Small intestine (tissue), 7 donors: Measurements from ENCODE around the gene KCTD17. TPM values are rescaled to one million over a fixed set of nuclear protein-coding genes. Genes with fewer than 3 reads are reported as not detected.

Experiments used
- DNase-seq, 2 donors: peaks; one replicate each; pipeline versions ENCODE4 v3.0.0 to v3.0.0-alpha.2; 2013
- FAIRE-seq: peaks from 2 replicates; lab custom pipeline; 2012; peaks lifted over from hg19 to GRCh38; lab: Jason Lieb, UNC
- H3K27ac ChIP-seq, 3 donors: one replicate each; pipeline ENCODE4 v1.5.1; 2013; ENCODE audit warnings: low read length in 2 of 3, mild to moderate bottlenecking in 2 of 3, control low read depth in 1 of 3, inconsistent platforms in 1 of 3, low read depth in 1 of 3, moderate library complexity in 1 of 3
- H3K27me3 ChIP-seq, 3 donors: one replicate each; pipeline ENCODE4 v1.6.1; 2013; ENCODE audit warnings: low read length in 3 of 3, inconsistent platforms in 1 of 3; ENCODE audit not compliant: control insufficient read depth in 3 of 3, insufficient read depth in 3 of 3
- H3K36me3 ChIP-seq, 3 donors: one replicate each; pipeline ENCODE4 v1.6.1; 2013; ENCODE audit warnings: low read length in 3 of 3, inconsistent platforms in 1 of 3, low read depth in 1 of 3, mild to moderate bottlenecking in 1 of 3, moderate library complexity in 1 of 3; ENCODE audit not compliant: control insufficient read depth in 3 of 3, insufficient read depth in 2 of 3
- H3K4me1 ChIP-seq, 3 donors: one replicate each; pipeline ENCODE4 v1.6.1; 2013; ENCODE audit warnings: low read length in 2 of 3, inconsistent platforms in 1 of 3, low read depth in 1 of 3, mild to moderate bottlenecking in 1 of 3, moderate library complexity in 1 of 3; ENCODE audit not compliant: control insufficient read depth in 3 of 3, insufficient read depth in 2 of 3
- H3K4me3 ChIP-seq, 3 donors: one replicate each; pipeline ENCODE4 v1.5.1; 2013; ENCODE audit warnings: low read length in 3 of 3, control low read depth in 1 of 3, inconsistent platforms in 1 of 3, low read depth in 1 of 3, mild to moderate bottlenecking in 1 of 3, moderate library complexity in 1 of 3
- H3K9me3 ChIP-seq, 2 donors: one replicate each; pipeline ENCODE4 v1.6.1; 2013; ENCODE audit warnings: low read depth in 1 of 2, low read length in 1 of 2; ENCODE audit not compliant: control insufficient read depth in 2 of 2, insufficient read depth in 1 of 2
- WGBS, 3 donors: extraction: QIAGEN DNeasy Blood & Tissue Kit; methylation state at CpG; one replicate each; pipeline ENCODE4 v1.1.7; 2013; 5-methylcytosine and 5-hydroxymethylcytosine counted together
- polyA plus RNA-seq, 4 donors: library from polyadenylated mRNA; stranded (reverse) in 3 of 4; unstranded in 1 of 4; fragments of 200-250 nt in 3 of 4; fragments of 120-200 nt in 1 of 4; gene quantifications; one replicate each; pipeline versions ENCODE4 v1.2.1 to v1.2.3, GENCODE V29; 2013
- donor health status: healthy with polysubstance abuse.
- donor health status: control.
- donor health status: control.
- donor health status: Bipolar disorder and iron deficiency.
- donor health status: healthy.

KCTD17 gene
- polyA plus RNA-seq, 4 donors = 3.6 to 18.8 (median 10.3) TPM

GRCh38 chr22:37043209-37043827 lies 8.2 kb upstream of the KCTD17 start:
- WGBS, 3 donors = 39 to 65% (median 40%) methylated on average over 7 of the region's 7 CpGs

GRCh38 chr22:37043828-37044538 lies 7.6 kb upstream of the KCTD17 start:
- FAIRE-seq (no peak), DNase-seq (peak; percentile 94 to 95)
- Histone ChIP-seq H3K4me3 (no peak overlapping the region), H3K27ac (peak overlapping the region; percentile 87 to 93 (median 87)), H3K4me1 (peaks cover 0 to 49% (median 5%) of the 10 kb centered on the region in 3 donors), H3K36me3 (no peaks in the 10 kb centered on the region), H3K9me3 (no peaks in the 10 kb centered on the region), H3K27me3 (no peaks in the 10 kb centered on the region)
- WGBS, 3 donors = 10 to 35% (median 18%) methylated on average over 17 of the region's 17 CpGs

More at GRCh38 chr22:37043209-37043827, 8.2 kb upstream of the KCTD17 start:
- DNase-seq (no peak), FAIRE-seq (no peak)
- peaks cover 0 to 49% (median 5%) of the 10 kb centered on the region in 3 donors for H3K4me1 ChIP-seq
- H3K27me3 ChIP-seq = no peaks in the 10 kb centered on the region
- peak overlapping the region; percentile 87 to 93 (median 87) for H3K27ac ChIP-seq
- H3K4me3 ChIP-seq = no peak overlapping the region
- H3K36me3 ChIP-seq = no peaks in the 10 kb centered on the region
- H3K9me3 ChIP-seq = no peaks in the 10 kb centered on the region

DNA sequence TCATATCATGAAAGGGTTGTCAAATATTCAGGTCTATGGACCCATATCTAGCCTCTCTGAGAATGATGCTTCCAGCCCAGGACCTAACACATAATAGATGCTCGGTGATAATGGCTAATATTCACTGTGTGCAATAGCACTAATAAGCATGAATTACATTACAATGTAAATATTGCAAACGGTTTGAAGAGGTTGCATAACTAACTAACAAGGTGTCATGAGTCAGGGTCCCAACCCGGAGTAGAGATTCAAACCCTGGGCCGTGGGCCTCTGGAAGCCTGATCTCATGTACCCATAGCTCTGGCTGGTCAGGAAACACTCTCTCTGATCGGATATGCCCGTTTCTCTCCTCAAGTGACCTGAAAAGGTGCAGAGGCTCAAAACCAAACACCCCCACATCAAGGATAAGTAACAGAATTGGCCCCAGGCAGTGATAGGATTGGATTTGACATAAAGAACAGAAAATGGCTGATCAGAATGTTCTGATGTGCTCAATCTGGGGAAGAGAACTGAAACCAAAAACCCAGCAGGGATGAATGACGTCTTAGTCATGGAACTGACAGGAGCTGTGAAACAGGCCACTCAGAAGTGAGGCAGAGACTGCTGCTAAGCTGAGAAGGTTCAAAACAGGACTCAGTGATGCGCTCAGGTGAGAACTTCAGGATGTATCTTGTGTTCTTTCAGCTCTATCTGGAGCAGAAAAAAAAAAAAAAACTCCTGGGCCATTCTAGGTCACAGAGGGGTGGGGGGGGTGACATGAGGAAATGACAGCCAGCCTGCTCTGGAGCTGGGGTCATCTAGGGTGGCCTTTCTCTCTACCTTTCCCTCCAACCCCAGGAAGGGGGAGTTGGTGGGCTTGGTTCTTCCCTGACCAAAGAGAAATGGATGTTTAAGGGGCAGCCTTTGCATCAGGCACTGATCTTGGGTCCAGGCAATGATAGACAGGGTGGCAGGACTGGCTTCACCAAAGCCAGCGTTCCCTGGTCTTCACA lies 6.6 kb upstream of the KCTD17 start:
- H3K4me3 ChIP-seq = no peak overlapping the region
- H3K27ac ChIP-seq = peak overlapping the region in 2 of 3 donors; percentile 87 to 93
- no peaks in the 10 kb centered on the region for H3K36me3 ChIP-seq
- DNase-seq = no peak
- H3K9me3 ChIP-seq = no peaks in the 10 kb centered on the region
- H3K4me1 ChIP-seq = peaks cover 0 to 49% (median 5%) of the 10 kb centered on the region in 3 donors
- FAIRE-seq = no peak
- WGBS, 3 donors = 37 to 62% (median 52%) methylated on average over 9 of the region's 9 CpGs
- H3K27me3 ChIP-seq = no peaks in the 10 kb centered on the region

DNA sequence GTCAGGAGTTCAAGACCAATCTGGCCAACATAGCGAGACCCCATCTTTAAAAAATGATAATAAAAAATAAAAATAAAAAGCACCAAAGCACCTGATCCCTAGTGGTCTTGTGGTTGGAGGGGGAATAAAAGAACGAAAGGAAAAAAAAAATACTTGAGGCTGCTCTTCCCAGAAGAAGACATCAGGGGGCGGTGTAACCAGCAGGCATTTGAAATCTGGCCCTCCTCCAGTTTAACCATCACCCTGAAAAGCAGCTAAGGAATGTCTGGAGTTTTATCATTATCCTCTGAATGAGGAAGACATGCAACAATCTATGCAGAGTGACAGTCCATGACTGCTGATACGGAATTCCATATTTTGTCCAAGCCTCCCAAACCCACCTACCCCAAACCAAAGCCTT lies 5.6 kb upstream of the KCTD17 start:
- no peaks in the 10 kb centered on the region for H3K36me3 ChIP-seq
- peaks cover 0 to 43% (median 5%) of the 10 kb centered on the region in 3 donors for H3K4me1 ChIP-seq
- no peaks in the 10 kb centered on the region for H3K9me3 ChIP-seq
- no peak overlapping the region for H3K27ac ChIP-seq
- FAIRE-seq (no peak), DNase-seq (no peak)
- no peak overlapping the region for H3K4me3 ChIP-seq
- H3K27me3 ChIP-seq = no peaks in the 10 kb centered on the region
- 33 to 39% (median 36%) methylated on average over 4 of the region's 4 CpGs for WGBS, 3 donors

GRCh38 chr22:37046589-37046988 lies 5.0 kb upstream of the KCTD17 start:
- Histone ChIP-seq H3K9me3 (no peaks in the 10 kb centered on the region), H3K4me1 (peaks cover 0 to 40% (median 5%) of the 10 kb centered on the region in 3 donors), H3K36me3 (no peaks in the 10 kb centered on the region), H3K4me3 (no peak overlapping the region), H3K27me3 (no peaks in the 10 kb centered on the region), H3K27ac (no peak overlapping the region)
- FAIRE-seq = no peak
- 89 to 90% (median 89%) methylated on average over 6 of the region's 6 CpGs for WGBS, 3 donors
- DNase-seq = no peak

DNA sequence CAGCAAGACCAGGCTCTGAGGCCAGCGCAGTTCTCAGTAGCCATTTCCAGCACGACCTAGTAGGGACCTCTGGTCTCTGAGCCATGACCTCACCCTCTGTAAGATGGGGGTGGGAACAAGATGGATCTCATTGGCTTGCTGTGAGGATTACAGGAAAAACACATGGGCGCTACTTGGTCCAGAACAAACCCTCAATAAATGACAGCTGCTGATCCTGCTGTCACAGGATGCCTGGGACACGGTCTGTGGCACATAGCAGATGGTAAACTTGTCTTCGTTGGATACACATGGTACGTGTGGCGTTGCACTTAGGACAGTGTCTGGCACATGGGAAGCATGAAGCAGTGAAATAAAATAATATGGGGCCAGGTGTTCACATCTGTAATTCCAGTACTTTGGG lies 4.5 kb upstream of the KCTD17 start:
- WGBS, 3 donors = 83 to 85% (median 85%) methylated on average over 7 of the region's 7 CpGs

DNA sequence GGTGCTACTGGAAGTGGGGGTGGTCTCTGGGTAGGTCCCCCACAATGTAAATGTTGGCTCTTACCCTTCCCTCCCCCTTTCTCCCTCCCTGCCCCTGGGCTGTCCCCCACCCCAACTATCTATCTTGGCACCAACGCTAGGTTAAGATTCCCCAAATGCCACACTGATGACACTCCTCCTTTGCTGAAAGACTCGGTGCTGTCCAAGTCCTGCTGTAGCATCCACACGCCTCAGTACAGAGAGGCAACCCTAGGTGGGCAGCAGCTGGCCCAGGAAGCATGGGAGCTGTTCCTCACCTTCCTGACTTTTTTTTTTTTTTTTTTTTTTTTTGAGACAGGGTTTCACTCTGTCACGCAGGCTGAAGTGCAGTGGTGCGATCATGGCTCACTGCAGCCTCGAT lies 3.4 kb upstream of the KCTD17 start:
- peaks cover 0 to 25% (median 2%) of the 10 kb centered on the region in 3 donors for H3K4me1 ChIP-seq
- no peaks in the 10 kb centered on the region for H3K27me3 ChIP-seq
- WGBS, 3 donors = 82 to 91% (median 84%) methylated on average over 6 of the region's 6 CpGs
- H3K36me3 ChIP-seq = peaks cover 0 to under 1% (median 0%) of the 10 kb centered on the region in 3 donors
- H3K9me3 ChIP-seq = no peaks in the 10 kb centered on the region
- no peak overlapping the region for H3K4me3 ChIP-seq
- DNase-seq = no peak
- no peak overlapping the region for H3K27ac ChIP-seq
- no peak for FAIRE-seq

More for the DNA sequence above, 4.5 kb upstream of the KCTD17 start:
- FAIRE-seq = no peak
- Histone ChIP-seq H3K27ac (no peak overlapping the region), H3K4me1 (peaks cover 0 to 36% (median 5%) of the 10 kb centered on the region in 3 donors), H3K27me3 (no peaks in the 10 kb centered on the region), H3K36me3 (no peaks in the 10 kb centered on the region), H3K4me3 (no peak overlapping the region), H3K9me3 (no peaks in the 10 kb centered on the region)
- no peak for DNase-seq

- no peaks in the 10 kb centered on the region for H3K9me3 ChIP-seq
- 78 to 87% (median 80%) methylated on average over 2 of the region's 2 CpGs for WGBS, 3 donors
Observed at GRCh38 chr22:37049224-37049623, 2.3 kb upstream of the KCTD17 start.

More at GRCh38 chr22:37049224-37049623, 2.3 kb upstream of the KCTD17 start:
- H3K36me3 ChIP-seq = peaks cover 0 to 11% (median 0%) of the 10 kb centered on the region in 3 donors
- H3K27ac ChIP-seq = no peak overlapping the region
- DNase-seq (no peak), FAIRE-seq (no peak)
- H3K27me3 ChIP-seq = no peaks in the 10 kb centered on the region
- peaks cover 0 to 24% (median 1%) of the 10 kb centered on the region in 3 donors for H3K4me1 ChIP-seq
- H3K4me3 ChIP-seq = no peak overlapping the region
